Activated CD4-positive, alpha-beta T cell treated with anti-CD3 and anti-CD28 coated beads, Interleukin-2, amount 50 U/mL, for 4 hours (primary cell): ENCODE data around the gene TIGD6.
"Not testable (repeated sequence)": the region's sequence is repeated elsewhere in the genome, so short reads cannot be mapped to it uniquely, and the experiment has no call there.

Experiments used
- DNase-seq, 2 experiments: peaks; one replicate each; pipeline ENCODE4 v3.0.0-alpha.2; 2020

Gene TIGD6

GRCh38 chr5:149966946-149967345 lies 33.5 kb downstream of the TIGD6 start:
- DNase-seq = no peak

- DNase-seq = no peak
Observed at GRCh38 chr5:149963729-149964128, 36.7 kb downstream of the TIGD6 start.

GRCh38 chr5:149962601-149963300 lies 37.7 kb downstream of the TIGD6 start:
- no peak for DNase-seq

DNA sequence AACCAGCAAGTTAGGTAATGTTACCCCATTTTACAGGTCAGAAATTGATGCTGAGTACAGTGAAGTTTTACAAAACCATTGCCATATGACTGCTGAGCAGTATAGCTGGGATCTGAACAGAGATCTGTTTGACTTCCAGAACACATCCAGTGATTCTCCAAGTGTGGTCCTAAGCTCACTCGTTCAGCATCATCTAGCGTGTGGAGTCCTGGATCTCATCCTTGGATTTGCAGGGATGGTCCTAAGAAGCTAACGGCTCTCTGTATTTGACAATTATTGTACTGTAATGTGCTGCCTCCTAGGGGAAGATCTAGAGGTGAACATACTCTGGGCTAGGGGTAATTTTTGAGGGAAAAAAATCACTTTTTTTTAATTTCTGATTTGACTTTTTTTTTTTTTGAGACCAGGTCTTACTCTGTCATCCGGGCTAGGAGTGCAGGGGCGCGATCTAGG lies 38.5 kb downstream of the TIGD6 start:
- no peak for DNase-seq

GRCh38 chr5:149961186-149961685 lies 39.2 kb downstream of the TIGD6 start:
- no peak for DNase-seq

DNA sequence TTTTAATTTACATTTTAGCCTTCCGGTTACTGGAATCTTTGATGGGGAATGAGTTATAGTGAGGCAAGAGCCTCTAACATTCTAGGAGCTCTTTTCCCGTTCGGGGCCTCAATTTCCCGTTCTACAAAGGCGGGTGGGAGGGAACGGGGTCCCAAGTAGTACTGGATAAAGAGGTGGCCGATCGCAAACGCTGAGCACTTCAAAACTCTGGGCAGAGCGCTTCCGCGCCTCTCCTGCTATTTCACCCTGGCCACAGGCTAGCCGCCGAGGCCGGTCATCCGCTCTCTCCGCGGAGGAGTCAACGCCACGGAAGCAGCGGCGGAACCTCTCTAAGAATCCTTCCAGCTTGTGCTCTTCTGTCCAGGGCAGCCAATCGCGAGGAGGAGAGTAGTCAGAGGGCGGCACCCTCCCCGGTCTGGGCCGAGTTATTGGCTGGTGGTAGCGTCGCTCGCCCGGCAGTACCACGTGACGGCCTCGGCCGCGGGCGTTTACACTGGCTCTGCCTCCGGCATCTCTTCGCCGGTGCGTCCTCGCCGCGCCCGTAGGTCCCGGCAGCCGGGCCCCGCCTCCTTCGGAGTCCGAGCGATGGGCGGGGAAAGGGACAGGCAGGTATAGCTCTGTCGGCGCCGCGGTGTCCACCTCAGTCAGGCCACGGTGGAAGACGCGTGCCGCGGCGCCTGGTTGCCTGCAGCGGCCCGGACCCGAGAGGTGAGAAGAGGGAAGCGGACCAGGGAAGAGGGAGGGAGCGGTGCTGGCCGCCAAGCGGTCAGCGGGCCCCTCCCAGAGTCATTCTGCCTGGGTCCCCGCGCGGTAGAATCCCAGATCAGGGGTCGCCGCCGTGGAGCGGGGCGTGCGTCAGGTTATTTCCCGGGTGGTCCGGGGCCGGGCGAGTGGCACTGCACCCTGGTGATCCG lies 39.9 kb downstream of the TIGD6 start, which contains the start of gene SLC26A2:
Gene SLC26A2 (plus strand): TSS at position 487 of the 914 bp plus-strand sequence. CDS start 16,895 bp downstream, outside the sequence.
- peak; percentile 91 to 92 for DNase-seq

GRCh38 chr5:149959406-149960236 lies 40.8 kb downstream of the TIGD6 start:
- peak; percentile 39 to 46 for DNase-seq

DNA sequence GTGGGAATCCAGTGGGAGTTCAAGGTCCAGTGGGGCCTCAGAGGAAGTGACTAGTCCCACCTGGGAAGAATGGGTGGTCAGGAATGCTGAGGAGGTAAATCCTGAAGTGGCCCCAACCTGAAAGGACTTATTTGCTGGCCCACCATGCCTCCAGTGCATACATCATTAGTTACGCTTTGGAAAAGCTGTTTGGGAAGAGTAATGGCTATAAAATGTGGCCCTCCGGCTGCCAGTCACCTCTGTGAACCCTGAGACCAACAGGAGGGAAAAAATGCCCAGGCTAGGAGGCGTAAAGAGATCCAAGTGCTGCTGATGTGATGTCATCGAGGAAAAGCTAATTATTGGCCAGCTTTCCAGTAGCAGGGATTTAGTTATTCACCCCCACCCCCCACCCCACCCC lies 42.6 kb downstream of the TIGD6 start:
- DNase-seq = no peak

- no peak for DNase-seq
Observed at GRCh38 chr5:149956685-149957084, 43.8 kb downstream of the TIGD6 start.

DNA sequence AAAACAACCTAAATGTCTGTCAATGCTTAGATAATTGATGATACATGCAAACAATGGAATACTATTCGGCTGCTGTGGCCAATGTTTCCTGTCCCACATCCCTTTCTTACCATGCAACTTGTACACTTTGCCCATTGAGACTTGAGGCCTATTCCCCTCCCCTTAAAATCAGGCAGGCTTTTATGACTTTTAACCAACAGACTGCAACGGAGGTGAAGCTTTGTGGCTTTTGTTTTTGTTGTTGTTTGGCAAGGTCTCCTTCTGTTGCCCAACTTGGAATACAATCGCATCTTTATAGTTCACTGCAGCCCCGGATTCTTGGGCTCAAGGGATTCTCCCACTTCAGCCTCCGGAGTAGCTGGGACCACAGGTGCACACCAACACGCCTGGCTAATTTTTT lies 45.7 kb downstream of the TIGD6 start:
- no peak for DNase-seq

- DNase-seq = no peak
Observed at GRCh38 chr5:149953436-149954121, 46.9 kb downstream of the TIGD6 start.

GRCh38 chr5:149951138-149951749 lies 49.2 kb downstream of the TIGD6 start:
- no peak for DNase-seq

DNA sequence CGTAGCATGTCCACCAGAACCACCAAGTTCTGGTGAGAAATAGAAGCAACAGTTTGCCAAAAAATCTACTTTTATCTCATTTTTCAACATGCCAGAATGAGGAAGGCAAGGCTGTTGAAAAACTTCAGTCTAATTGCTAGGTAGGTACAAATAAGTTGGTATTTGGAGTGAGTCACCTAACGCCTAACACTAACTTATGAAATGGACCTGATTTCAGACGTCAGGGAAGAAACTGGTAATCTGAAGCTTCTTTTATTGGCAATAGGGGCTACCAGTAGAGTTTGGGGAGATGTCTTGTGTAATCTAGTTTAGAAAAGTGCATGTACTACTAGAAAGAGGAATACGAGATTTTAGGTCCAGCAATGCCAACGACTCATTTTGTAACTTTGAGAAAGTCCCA lies 51.5 kb downstream of the TIGD6 start:
- no peak for DNase-seq

DNA sequence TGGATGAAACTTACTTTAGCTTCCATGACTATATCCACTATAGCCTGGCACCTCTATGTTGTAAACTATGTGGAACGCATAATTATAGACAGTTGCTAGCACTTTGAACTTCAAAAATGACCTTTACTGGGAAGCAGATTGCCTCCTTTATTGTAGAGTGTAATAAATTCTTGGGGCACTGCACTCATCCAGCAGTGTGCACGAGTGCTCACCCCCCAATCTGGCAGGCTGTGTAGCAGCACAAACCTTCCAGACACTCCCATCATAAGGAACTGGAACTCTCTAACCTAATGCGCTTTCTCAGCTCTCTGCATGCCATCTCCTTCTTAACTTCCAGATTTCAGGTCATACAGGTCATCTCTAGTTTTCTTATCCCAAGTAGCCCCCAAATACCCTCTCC lies 54.3 kb downstream of the TIGD6 start:
- DNase-seq = no peak

- DNase-seq = no peak
Observed at GRCh38 chr5:149944666-149945065, 55.8 kb downstream of the TIGD6 start, which contains the start of gene PDE6A. TSS of gene PDE6A (minus strand) at chr5:149944793. CDS start at chr5:149944673, 120 bp downstream.

- not testable (repeated sequence) for DNase-seq
Observed at GRCh38 chr5:149943177-149943949, 57.1 kb downstream of the TIGD6 start.
